ENCODE results near the gene GPC2.

GPC2 gene

DNA sequence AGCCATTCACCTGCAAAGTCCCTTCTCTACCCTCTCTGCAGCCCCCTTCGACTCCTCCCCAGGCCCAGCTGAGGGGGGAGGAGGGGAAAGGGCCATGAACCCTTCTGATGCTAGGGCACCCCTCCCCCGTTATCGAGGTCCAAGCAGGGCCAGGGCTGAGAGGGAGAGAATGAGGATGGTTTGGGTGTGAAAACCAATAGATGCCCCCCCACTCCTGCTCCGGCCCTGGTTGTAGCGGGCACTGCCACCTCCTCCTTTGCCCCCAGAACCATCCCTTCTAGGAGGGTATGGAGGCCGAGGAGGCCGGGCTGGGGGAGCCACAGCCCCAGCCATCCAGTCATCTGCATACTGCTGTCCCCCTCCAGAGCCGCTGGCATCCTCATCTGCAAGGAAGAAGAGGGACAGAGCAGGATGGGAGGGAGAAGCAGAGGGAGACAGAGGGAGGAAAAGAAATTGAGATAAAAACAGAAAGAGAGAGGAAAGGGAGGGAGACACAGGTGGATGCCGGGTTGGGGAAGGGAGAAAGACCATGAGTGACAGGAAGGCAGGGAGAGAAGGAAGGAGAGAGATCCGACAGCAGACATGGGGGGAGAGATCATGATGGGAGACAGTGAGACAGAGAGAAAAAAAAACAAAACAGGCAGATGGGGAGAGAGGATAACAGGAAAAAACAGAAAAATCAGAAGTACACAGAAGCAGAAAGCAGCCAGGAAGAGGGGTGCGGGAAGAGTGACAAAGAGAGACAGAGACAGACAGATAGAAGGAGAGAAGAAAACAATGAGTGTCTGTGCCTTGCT lies 6.9 kb downstream of the GPC2 start:
- no peak for TF ChIP-seq CTCF (IDR thresholded peaks at IDR 0.05; ENCODE audit: low read length, missing control alignments)
- no peak for DNase-seq (ENCODE audit: low read depth)
- H3K4me3 ChIP-seq (replicated peaks; ENCODE audit: low read depth, low read length): no peak overlapping the region

- no peak for TF ChIP-seq CTCF (IDR thresholded peaks at IDR 0.05; ENCODE audit: low read length, missing control alignments)
- no peak for DNase-seq (ENCODE audit: low read depth)
- H3K4me3 ChIP-seq (replicated peaks; ENCODE audit: low read depth, low read length): no peak overlapping the region
Observed at GRCh38 chr7:100169147-100169850, 7.9 kb downstream of the GPC2 start.

- TF ChIP-seq CTCF (IDR thresholded peaks at IDR 0.05; ENCODE audit: low read length, missing control alignments): no peak
- DNase-seq (ENCODE audit: low read depth): no peak
- peak overlapping the region; percentile 48 for H3K4me3 ChIP-seq (replicated peaks; ENCODE audit: low read depth, low read length)
Observed at GRCh38 chr7:100167912-100168323, 9.3 kb downstream of the GPC2 start.

GRCh38 chr7:100166970-100167911 lies 9.9 kb downstream of the GPC2 start:
- DNase-seq (ENCODE audit: low read depth): no peak
- TF ChIP-seq CTCF (IDR thresholded peaks at IDR 0.05; ENCODE audit: low read length, missing control alignments): no peak
- peak overlapping the region; percentile 48 for H3K4me3 ChIP-seq (replicated peaks; ENCODE audit: low read depth, low read length)

DNA sequence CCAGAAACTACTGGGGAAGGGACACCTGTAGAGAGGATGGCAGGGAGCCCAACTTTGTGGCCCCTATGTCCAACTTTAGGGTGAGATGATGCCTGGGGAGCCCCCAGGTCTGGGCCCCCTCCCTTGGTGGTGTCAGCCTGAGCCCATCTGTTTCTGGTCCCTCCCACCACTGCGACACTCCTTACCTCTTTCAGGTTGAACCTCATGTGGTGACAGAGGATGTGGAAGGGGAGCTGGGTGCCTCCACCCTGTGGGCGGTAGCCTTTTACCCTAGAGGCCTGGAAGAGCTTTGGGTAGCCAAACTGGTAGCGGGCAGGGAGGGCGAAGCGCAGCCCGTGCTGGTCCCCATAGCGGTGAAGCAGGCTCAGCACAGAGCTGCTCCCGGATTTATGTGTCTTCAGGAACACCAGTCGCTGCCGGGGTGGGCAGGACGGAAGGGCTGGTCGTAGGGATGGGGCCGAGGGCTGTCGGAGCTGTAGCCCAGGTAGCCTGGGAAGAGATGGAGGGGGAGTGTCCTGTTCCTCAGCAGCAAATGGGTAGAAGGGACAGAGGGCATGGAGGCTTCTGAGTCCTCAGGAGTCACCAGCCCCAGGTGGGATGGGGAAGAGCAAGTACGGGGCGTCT lies 10.8 kb downstream of the GPC2 start:
- TF ChIP-seq CTCF (IDR thresholded peaks at IDR 0.05; ENCODE audit: low read length, missing control alignments): no peak
- no peak for DNase-seq (ENCODE audit: low read depth)
- no peak overlapping the region for H3K4me3 ChIP-seq (replicated peaks; ENCODE audit: low read depth, low read length)

DNA sequence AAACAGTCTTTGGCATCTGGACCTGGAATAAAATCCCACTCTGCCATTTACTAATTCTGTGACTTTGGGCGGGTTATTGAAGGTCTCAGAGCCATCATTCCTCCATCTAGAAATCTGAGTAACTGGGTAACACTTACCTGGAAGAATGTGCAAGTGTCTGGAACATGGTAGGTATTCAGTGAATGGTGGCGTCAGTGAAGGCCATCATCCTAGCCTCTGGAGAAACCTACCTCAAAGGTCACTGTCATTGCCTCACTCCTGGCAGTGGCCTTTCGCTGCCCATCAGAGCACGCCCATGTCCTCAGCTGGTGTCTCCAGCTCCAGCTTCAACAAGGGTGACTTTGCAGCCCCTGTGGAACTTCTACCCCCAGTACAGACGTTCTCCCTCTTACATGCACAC lies 13.3 kb downstream of the GPC2 start:
- no peak for DNase-seq (ENCODE audit: low read depth)
- no peak overlapping the region for H3K4me3 ChIP-seq (replicated peaks; ENCODE audit: low read depth, low read length)
- no peak for TF ChIP-seq CTCF (IDR thresholded peaks at IDR 0.05; ENCODE audit: low read length, missing control alignments)

Measured in fibroblast of pulmonary artery (primary cell).